ENCODE results near the gene C7orf33.

- TF ChIP-seq EZH2 (IDR thresholded peaks at IDR 0.05; ENCODE audit: insufficient read depth, poor library complexity, severe bottlenecking) (no peak), EZH2phosphoT487 (IDR thresholded peaks at IDR 0.05; ENCODE audit: insufficient read depth, low read depth) (no peak)
Measured at GRCh38 chr7:148650232-148650858, 59.8 kb downstream of the C7orf33 start.

Data from GM23248 (cell line).